Measurements from ENCODE around the gene EIPR1. TPM values are rescaled to one million over a fixed set of nuclear protein-coding genes. Genes with fewer than 3 reads are reported as not detected.
A peak's percentile ranks its signal among the peaks of the same experiment; 100 is the strongest.

The EIPR1 gene
- total and polyA plus RNA-seq, 2 donors: 21.3 to 31.9 TPM

DNA sequence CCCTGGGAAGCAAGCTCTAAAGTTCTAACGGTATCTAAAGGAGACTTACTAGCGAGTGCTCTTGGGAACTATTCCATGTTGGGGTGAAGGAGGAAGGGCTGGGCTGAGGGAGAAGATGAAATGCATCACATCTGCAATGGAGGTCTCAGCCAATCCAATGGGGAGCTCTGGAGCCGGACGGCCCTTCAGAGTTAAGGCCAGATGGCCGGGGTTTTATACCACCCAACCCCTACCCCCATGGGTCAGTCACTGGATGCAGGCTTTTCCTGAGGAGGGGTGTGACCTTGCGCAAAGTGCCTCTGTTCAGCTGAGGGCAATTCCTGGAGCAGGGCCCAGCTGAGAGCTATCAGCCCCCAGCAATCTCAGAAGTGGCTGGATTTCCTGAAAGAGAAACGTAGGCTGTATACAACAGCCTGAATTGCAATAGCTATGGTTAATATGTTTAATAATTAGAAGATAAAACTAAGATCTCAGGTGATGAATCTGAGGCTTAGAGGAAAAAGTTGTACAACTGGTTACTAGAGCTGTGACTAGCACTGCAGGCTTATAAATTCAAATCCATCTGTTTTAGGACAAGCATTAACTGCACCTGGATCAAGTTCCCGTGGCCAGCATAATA lies 21.6 kb downstream of the EIPR1 start:
- Histone ChIP-seq H3K4me3 (ENCODE audit: low read length in 2 of 2) (no peak overlapping the region), H3K36me3 (ENCODE audit: control insufficient read depth in 2 of 2, insufficient read depth in 2 of 2, low read length in 1 of 2) (peaks cover 10 to 23% of the 10 kb centered on the region in 2 donors), H3K9me3 (ENCODE audit: control insufficient read depth in 2 of 2, insufficient read depth in 1 of 2, low read length in 1 of 2) (peaks cover 0 to 3% of the 10 kb centered on the region in 2 donors), H3K4me1 (ENCODE audit: control insufficient read depth in 2 of 2, insufficient read depth in 2 of 2, low read length in 2 of 2) (peaks cover 0 to 6% of the 10 kb centered on the region in 2 donors), H3K27ac (ENCODE audit: low read depth in 1 of 2, low read length in 1 of 2) (no peak overlapping the region), H3K27me3 (ENCODE audit: control insufficient read depth in 2 of 2, insufficient read depth in 1 of 2, low read length in 1 of 2) (no peaks in the 10 kb centered on the region)
- no peak for DNase-seq (ENCODE audit: low read depth in 6 of 9, low spot score in 9 of 9)
- WGBS: 96% methylated on average over 8 of the region's 8 CpGs

DNA sequence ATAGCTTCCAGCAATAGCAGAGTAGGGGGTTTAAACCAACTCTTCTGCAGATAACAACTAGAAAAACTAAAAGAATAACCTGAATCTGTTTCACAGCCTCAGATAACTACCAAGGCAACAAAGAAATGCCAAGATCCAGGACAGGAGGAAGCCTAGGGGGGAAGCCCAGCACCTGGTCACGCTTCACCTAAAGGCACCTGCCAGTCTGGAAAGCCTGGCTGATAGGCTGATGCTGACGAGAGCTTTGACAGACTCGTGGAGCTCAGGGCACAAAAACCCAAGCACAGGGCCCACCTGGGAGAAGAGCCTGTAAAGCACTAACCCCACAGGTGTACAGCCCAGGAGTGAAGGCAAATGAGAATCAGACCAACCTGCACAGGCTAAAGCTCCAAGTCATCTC lies 22.6 kb downstream of the EIPR1 start:
- H3K4me1 ChIP-seq (ENCODE audit: control insufficient read depth in 2 of 2, insufficient read depth in 2 of 2, low read length in 2 of 2): peaks cover 0 to 6% of the 10 kb centered on the region in 2 donors
- H3K9me3 ChIP-seq (ENCODE audit: control insufficient read depth in 2 of 2, insufficient read depth in 1 of 2, low read length in 1 of 2): peaks cover 0 to 3% of the 10 kb centered on the region in 2 donors
- no peak overlapping the region for H3K4me3 ChIP-seq (ENCODE audit: low read length in 2 of 2)
- H3K27me3 ChIP-seq (ENCODE audit: control insufficient read depth in 2 of 2, insufficient read depth in 1 of 2, low read length in 1 of 2): no peaks in the 10 kb centered on the region
- no peak overlapping the region for H3K27ac ChIP-seq (ENCODE audit: low read depth in 1 of 2, low read length in 1 of 2)
- no peak for DNase-seq (ENCODE audit: low read depth in 6 of 9, low spot score in 9 of 9)
- WGBS: 95% methylated on average over 3 of the region's 3 CpGs
- peaks cover 10 to 23% of the 10 kb centered on the region in 2 donors for H3K36me3 ChIP-seq (ENCODE audit: control insufficient read depth in 2 of 2, insufficient read depth in 2 of 2, low read length in 1 of 2)

DNA sequence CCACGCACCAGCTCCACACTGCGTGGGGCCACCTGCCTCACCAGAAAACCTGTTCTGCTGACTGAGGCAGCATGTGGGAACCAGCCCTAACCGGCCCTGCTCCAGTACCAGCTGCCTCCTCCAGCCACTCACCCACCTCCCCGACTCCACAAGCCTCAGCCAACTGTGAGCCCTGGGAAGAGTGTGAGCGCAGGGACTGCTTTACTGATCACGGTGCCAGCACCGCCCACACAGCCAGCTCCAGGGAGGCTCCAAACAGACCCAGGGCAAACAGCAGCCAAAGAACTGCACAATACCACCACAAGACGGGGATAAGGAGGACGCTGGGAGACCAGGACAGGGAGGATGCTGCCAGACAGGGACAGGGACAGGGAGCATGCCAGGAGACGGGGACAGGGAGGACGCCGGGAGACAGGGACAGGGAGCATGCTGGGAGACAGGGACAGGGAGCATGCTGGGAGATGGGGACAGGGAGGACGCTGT lies 28.4 kb downstream of the EIPR1 start:
- Histone ChIP-seq H3K9me3 (ENCODE audit: control insufficient read depth in 2 of 2, insufficient read depth in 1 of 2, low read length in 1 of 2) (peaks cover 4 to 5% of the 10 kb centered on the region in 2 donors), H3K27me3 (ENCODE audit: control insufficient read depth in 2 of 2, insufficient read depth in 1 of 2, low read length in 1 of 2) (no peaks in the 10 kb centered on the region), H3K4me1 (ENCODE audit: control insufficient read depth in 2 of 2, insufficient read depth in 2 of 2, low read length in 2 of 2) (peaks cover 0 to 2% of the 10 kb centered on the region in 2 donors), H3K27ac (ENCODE audit: low read depth in 1 of 2, low read length in 1 of 2) (peak overlapping the region in 1 of 2 donors; percentile 12), H3K4me3 (ENCODE audit: low read length in 2 of 2) (no peak overlapping the region), H3K36me3 (ENCODE audit: control insufficient read depth in 2 of 2, insufficient read depth in 2 of 2, low read length in 1 of 2) (peaks cover 11 to 28% of the 10 kb centered on the region in 2 donors)
- WGBS: 94% methylated on average over 13 of the region's 13 CpGs
- DNase-seq (ENCODE audit: low read depth in 6 of 9, low spot score in 9 of 9): no peak

DNA sequence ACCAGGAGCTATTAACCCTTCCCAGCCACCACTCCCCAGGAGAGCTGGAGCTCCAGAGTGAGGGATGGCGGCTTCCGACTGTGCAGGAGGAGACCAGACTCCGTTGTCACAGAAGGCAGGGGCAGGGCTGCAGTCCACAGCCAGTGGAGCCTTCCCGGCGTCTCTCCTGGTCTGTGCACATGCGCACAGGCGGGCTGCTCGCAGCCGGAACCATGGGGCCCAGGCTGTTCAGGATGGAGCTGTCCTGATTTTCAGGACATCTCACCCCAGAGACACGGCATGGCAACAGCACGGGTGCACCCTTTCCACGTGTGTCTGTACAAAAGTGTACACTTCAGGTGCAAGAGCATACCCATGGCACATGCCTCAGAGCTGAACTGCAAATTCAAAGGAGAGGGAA lies 28.9 kb downstream of the EIPR1 start:
- no peak overlapping the region for H3K4me3 ChIP-seq (ENCODE audit: low read length in 2 of 2)
- peaks cover 4 to 5% of the 10 kb centered on the region in 2 donors for H3K9me3 ChIP-seq (ENCODE audit: control insufficient read depth in 2 of 2, insufficient read depth in 1 of 2, low read length in 1 of 2)
- H3K27me3 ChIP-seq (ENCODE audit: control insufficient read depth in 2 of 2, insufficient read depth in 1 of 2, low read length in 1 of 2): no peaks in the 10 kb centered on the region
- H3K36me3 ChIP-seq (ENCODE audit: control insufficient read depth in 2 of 2, insufficient read depth in 2 of 2, low read length in 1 of 2): peaks cover 8 to 24% of the 10 kb centered on the region in 2 donors
- 94% methylated on average over 12 of the region's 12 CpGs for WGBS
- peaks cover 0 to 2% of the 10 kb centered on the region in 2 donors for H3K4me1 ChIP-seq (ENCODE audit: control insufficient read depth in 2 of 2, insufficient read depth in 2 of 2, low read length in 2 of 2)
- peak overlapping the region in 1 of 2 donors; percentile 24 for H3K27ac ChIP-seq (ENCODE audit: low read depth in 1 of 2, low read length in 1 of 2)
- no peak for DNase-seq (ENCODE audit: low read depth in 6 of 9, low spot score in 9 of 9)

DNA sequence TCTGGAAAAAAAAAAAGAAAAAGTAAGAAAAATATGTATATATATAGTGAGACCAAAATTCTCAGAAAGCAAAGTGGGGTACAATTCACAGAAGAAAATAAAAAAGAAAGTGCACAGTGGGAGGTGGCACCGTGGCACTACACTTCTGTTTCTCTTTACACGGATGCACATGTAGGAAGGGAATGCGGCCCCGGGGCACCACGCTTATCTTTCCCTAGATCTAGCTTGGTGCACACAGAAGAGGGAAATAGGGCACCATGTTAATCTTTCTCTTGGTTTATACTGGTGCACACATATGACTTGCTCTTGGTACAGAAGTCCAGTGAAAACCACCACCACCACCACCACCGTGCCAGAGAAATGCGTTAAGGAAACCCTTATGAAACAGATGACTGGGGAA lies 32.0 kb downstream of the EIPR1 start:
- Histone ChIP-seq H3K9me3 (ENCODE audit: control insufficient read depth in 2 of 2, insufficient read depth in 1 of 2, low read length in 1 of 2) (peaks cover 1 to 4% of the 10 kb centered on the region in 2 donors), H3K36me3 (ENCODE audit: control insufficient read depth in 2 of 2, insufficient read depth in 2 of 2, low read length in 1 of 2) (peaks cover 7 to 10% of the 10 kb centered on the region in 2 donors), H3K4me3 (ENCODE audit: low read length in 2 of 2) (no peak overlapping the region), H3K4me1 (ENCODE audit: control insufficient read depth in 2 of 2, insufficient read depth in 2 of 2, low read length in 2 of 2) (peaks cover 0 to 2% of the 10 kb centered on the region in 2 donors), H3K27ac (ENCODE audit: low read depth in 1 of 2, low read length in 1 of 2) (no peak overlapping the region), H3K27me3 (ENCODE audit: control insufficient read depth in 2 of 2, insufficient read depth in 1 of 2, low read length in 1 of 2) (no peaks in the 10 kb centered on the region)
- WGBS: 97% methylated on average over 7 of the region's 7 CpGs
- DNase-seq (ENCODE audit: low read depth in 6 of 9, low spot score in 9 of 9): no peak

DNA sequence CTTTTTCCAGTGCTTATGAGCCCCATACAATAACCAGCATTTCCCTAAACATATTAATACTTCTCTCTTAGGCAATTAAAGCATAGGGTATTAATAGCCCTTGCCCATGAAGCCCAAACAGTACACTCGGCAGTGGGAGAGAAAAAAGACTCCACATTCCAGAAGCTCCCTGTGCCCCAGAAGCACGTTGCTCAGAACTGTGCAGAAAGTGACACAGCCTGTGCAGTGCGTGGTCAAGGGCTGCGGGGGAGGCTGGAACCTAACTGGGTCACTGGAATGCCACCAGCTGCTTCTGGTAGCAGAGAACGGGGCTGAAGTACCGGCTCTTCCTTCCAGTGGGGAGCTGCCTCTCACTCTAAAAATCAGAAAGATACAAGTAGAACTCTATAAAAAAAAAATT lies 32.7 kb downstream of the EIPR1 start:
- WGBS: 99% methylated on average over 6 of the region's 6 CpGs
- Histone ChIP-seq H3K27me3 (ENCODE audit: control insufficient read depth in 2 of 2, insufficient read depth in 1 of 2, low read length in 1 of 2) (no peaks in the 10 kb centered on the region), H3K27ac (ENCODE audit: low read depth in 1 of 2, low read length in 1 of 2) (no peak overlapping the region), H3K4me3 (ENCODE audit: low read length in 2 of 2) (no peak overlapping the region), H3K9me3 (ENCODE audit: control insufficient read depth in 2 of 2, insufficient read depth in 1 of 2, low read length in 1 of 2) (peaks cover 1 to 4% of the 10 kb centered on the region in 2 donors), H3K36me3 (ENCODE audit: control insufficient read depth in 2 of 2, insufficient read depth in 2 of 2, low read length in 1 of 2) (peaks cover 7 to 10% of the 10 kb centered on the region in 2 donors), H3K4me1 (ENCODE audit: control insufficient read depth in 2 of 2, insufficient read depth in 2 of 2, low read length in 2 of 2) (peaks cover 0 to 2% of the 10 kb centered on the region in 2 donors)
- DNase-seq (ENCODE audit: low read depth in 6 of 9, low spot score in 9 of 9): no peak

DNA sequence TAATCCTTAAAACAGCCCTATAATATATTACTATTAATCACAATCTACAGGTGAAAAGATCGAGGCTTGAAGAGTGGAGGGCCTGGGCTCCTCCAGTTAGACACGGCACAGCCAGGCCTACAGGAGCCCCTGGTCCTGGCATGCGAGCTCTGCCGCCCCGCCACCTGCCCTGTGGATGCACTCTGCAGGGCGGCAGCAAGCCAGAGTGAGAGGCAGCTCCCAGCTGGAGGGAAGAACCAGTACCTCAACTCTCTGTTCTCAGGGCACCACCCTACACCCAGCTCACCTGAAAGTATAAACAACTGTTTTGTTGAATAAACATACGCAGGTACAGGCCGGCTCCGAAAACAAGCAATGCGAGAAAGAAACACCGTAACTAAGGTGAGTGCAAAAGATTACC lies 34.6 kb downstream of the EIPR1 start:
- Histone ChIP-seq H3K36me3 (ENCODE audit: control insufficient read depth in 2 of 2, insufficient read depth in 2 of 2, low read length in 1 of 2) (peaks cover 4 to 8% of the 10 kb centered on the region in 2 donors), H3K9me3 (ENCODE audit: control insufficient read depth in 2 of 2, insufficient read depth in 1 of 2, low read length in 1 of 2) (no peaks in the 10 kb centered on the region), H3K4me3 (ENCODE audit: low read length in 2 of 2) (no peak overlapping the region), H3K27ac (ENCODE audit: low read depth in 1 of 2, low read length in 1 of 2) (no peak overlapping the region), H3K27me3 (ENCODE audit: control insufficient read depth in 2 of 2, insufficient read depth in 1 of 2, low read length in 1 of 2) (no peaks in the 10 kb centered on the region), H3K4me1 (ENCODE audit: control insufficient read depth in 2 of 2, insufficient read depth in 2 of 2, low read length in 2 of 2) (no peaks in the 10 kb centered on the region)
- DNase-seq (ENCODE audit: low read depth in 6 of 9, low spot score in 9 of 9): no peak
- WGBS: 97% methylated on average over 11 of the region's 11 CpGs

DNA sequence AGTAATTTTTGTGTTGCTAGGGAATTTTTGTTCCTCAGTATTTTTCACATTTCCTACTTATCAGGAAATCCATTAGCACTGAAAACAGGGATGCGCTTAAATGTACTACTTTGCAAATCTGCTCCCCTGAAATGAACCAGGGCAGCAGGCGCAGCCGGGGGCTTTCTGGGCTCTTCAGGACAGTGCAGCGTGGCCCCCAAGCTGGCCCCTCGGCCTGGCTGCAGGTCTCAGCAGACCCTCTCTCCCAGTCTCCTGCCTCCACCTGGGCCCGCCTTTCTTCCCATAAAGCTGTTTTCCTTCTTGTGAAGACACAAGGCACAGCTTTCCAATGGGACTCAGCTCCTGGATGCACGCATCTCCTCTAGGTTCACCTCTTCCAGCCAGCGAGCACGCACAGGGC lies 35.3 kb downstream of the EIPR1 start:
- no peaks in the 10 kb centered on the region for H3K27me3 ChIP-seq (ENCODE audit: control insufficient read depth in 2 of 2, insufficient read depth in 1 of 2, low read length in 1 of 2)
- DNase-seq (ENCODE audit: low read depth in 6 of 9, low spot score in 9 of 9): no peak
- H3K27ac ChIP-seq (ENCODE audit: low read depth in 1 of 2, low read length in 1 of 2): no peak overlapping the region
- peaks cover 7 to 8% of the 10 kb centered on the region in 2 donors for H3K36me3 ChIP-seq (ENCODE audit: control insufficient read depth in 2 of 2, insufficient read depth in 2 of 2, low read length in 1 of 2)
- H3K4me3 ChIP-seq (ENCODE audit: low read length in 2 of 2): no peak overlapping the region
- no peaks in the 10 kb centered on the region for H3K4me1 ChIP-seq (ENCODE audit: control insufficient read depth in 2 of 2, insufficient read depth in 2 of 2, low read length in 2 of 2)
- no peaks in the 10 kb centered on the region for H3K9me3 ChIP-seq (ENCODE audit: control insufficient read depth in 2 of 2, insufficient read depth in 1 of 2, low read length in 1 of 2)
- WGBS: 98% methylated on average over 9 of the region's 9 CpGs

DNA sequence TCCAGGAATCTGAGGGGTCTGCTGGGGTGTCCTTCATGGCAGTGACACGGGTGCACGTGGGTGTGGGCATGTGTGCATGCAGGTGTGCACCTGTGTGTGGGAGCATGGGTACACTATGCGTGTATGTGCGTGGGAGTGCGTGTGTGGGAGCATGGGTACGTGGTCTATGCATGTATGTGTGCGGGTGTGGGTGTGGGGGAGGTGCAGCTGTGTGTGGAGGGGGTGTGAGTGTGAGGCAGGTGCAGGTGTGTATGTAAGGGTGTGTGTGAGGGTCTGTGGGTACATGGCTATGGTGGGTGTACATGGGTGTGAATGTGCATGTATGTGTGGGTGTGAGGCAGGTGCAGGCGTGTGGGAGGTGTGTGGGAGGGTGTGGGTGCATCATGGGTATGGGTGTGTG lies 36.3 kb downstream of the EIPR1 start:
- H3K4me1 ChIP-seq (ENCODE audit: control insufficient read depth in 2 of 2, insufficient read depth in 2 of 2, low read length in 2 of 2): no peaks in the 10 kb centered on the region
- WGBS: 97% methylated on average over 8 of the region's 8 CpGs
- no peak overlapping the region for H3K4me3 ChIP-seq (ENCODE audit: low read length in 2 of 2)
- peaks cover 7 to 8% of the 10 kb centered on the region in 2 donors for H3K36me3 ChIP-seq (ENCODE audit: control insufficient read depth in 2 of 2, insufficient read depth in 2 of 2, low read length in 1 of 2)
- H3K9me3 ChIP-seq (ENCODE audit: control insufficient read depth in 2 of 2, insufficient read depth in 1 of 2, low read length in 1 of 2): no peaks in the 10 kb centered on the region
- no peak for DNase-seq (ENCODE audit: low read depth in 6 of 9, low spot score in 9 of 9)
- H3K27ac ChIP-seq (ENCODE audit: low read depth in 1 of 2, low read length in 1 of 2): no peak overlapping the region
- no peaks in the 10 kb centered on the region for H3K27me3 ChIP-seq (ENCODE audit: control insufficient read depth in 2 of 2, insufficient read depth in 1 of 2, low read length in 1 of 2)

Data from thymus (tissue), 11 donors.